Measurements from ENCODE around the gene MATN1.

MATN1 gene

DNA sequence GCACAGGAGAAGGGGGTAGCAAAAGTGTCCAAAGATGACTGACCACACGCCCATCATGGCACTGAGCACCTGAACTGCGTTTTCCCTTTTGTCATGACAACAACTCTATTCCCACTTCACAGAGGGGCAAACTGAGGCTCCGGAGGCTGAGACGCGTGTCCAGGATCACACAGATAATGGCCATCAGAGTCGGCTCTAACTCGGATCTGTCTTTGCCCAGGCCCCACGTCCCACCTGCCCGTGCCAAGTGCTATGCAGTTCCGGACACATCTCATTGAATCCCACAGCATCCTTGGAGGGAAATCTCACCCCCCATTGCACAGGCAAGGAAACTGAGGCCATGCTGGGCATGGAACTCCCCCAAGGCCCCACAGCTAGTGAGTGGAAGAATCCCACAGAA is 62.1 kb downstream of the MATN1 start:
- H3K4me3 ChIP-seq (ENCODE audit: low read depth, low read length): no peak overlapping the region
- in situ Hi-C loops (cut with HindIII; ENCODE audit: low sequenced_read_pairs): no loop called here
- no peak for DNase-seq (ENCODE audit: low read depth)

More for the DNA sequence above, 62.1 kb downstream of the MATN1 start:
- TF ChIP-seq, protein P1, sequence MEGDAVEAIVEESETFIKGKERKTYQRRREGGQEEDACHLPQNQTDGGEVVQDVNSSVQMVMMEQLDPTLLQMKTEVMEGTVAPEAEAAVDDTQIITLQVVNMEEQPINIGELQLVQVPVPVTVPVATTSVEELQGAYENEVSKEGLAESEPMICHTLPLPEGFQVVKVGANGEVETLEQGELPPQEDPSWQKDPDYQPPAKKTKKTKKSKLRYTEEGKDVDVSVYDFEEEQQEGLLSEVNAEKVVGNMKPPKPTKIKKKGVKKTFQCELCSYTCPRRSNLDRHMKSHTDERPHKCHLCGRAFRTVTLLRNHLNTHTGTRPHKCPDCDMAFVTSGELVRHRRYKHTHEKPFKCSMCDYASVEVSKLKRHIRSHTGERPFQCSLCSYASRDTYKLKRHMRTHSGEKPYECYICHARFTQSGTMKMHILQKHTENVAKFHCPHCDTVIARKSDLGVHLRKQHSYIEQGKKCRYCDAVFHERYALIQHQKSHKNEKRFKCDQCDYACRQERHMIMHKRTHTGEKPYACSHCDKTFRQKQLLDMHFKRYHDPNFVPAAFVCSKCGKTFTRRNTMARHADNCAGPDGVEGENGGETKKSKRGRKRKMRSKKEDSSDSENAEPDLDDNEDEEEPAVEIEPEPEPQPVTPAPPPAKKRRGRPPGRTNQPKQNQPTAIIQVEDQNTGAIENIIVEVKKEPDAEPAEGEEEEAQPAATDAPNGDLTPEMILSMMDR (IDR thresholded peaks at IDR 0.05; ENCODE audit: low read depth, low read length, missing control alignments): no peak

All from astrocyte of the cerebellum (primary cell).